GOT3 (cell line): ENCODE data around the gene FOXP1.

Source experiments
- DNase-seq: peaks from one replicate; lab custom pipeline; 2025; ENCODE audit warnings: mixed read lengths; lab: John Stamatoyannopoulos, UW

FOXP1 gene

DNA sequence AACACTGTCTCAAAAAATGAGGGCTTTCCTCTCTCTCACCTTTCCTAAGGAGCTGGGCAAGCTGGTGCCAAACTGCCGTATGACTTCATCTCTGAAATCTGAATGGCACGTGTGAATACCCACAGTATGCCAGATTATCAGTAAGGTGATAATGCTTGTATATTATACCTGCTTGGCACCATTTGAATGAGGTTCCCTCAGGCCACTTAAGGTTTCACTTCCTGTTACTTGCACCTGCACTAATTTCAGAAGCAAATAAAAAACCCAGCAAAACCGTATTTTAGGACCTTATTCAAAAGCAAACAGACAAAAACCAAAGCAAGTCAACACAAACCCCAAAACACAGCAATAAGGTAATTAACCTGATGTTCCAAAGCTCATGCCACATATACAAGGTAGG is 19.7 kb downstream of the FOXP1 start:
- DNase-seq: no peak

DNA sequence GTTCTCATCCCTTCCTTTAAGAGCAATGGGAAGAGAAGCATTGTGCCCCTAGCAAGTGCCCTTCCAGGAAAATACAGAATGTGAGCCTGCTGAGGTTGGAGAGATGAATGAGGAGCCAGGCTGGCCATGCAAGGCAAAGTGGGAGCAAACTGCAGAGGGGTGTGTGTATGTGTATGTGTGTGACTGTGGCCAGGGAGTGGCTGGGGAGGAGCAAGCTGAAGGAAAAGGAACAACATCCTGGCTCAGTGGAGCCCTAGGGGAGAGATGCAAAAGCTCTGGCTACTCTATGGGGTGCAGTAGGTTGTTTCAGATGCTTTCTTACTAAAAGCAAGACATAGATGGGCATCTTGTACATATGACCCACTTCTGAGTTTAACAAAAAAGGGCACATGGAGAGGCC is 20.6 kb downstream of the FOXP1 start:
- DNase-seq: no peak

DNA sequence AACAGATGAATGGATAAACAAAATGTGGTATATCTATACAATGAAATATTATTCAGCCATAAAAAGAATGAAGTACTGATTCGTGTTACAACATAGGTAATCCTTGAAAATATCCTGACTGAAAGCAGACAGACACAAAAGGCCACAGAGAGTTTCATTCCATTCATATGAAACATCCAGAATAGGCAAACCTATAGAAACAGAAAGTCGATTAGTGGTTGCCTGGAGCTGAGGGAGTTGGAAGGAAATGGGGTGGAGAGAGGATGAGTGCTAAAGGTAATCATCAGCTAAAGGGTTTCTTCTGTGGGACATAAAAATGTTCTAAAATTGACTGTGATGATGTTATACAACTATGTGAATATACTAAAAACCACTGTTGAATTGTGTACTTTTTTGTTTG is 22.9 kb downstream of the FOXP1 start:
- no peak for DNase-seq

DNA sequence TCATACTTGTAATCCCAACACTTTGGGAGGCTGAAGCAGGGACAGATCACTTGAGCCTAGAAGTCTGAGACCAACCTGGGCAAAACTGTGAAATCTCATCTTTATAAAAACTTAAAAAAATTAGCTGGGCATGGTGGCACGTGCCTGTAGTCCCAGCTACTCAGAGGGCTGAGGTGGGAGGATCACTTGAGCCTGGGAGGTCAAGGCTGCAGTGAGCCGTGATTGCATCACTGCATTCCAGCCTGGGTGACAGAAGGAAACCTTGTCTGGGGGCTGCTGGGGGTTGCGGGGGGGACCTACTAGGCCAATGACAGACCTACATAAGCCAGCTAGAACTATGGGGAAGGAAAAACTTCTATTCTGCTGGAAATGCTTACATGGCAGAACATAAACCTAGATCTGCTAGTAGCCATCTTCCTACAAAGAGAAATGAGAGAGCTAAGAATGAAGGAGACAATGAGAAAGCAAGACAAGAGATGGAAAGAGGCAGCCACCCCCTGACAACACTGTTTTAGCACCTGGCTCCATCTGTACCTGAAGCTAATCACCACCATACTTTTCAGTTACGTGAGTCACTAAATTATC is 23.9 kb downstream of the FOXP1 start:
- no peak for DNase-seq

DNA sequence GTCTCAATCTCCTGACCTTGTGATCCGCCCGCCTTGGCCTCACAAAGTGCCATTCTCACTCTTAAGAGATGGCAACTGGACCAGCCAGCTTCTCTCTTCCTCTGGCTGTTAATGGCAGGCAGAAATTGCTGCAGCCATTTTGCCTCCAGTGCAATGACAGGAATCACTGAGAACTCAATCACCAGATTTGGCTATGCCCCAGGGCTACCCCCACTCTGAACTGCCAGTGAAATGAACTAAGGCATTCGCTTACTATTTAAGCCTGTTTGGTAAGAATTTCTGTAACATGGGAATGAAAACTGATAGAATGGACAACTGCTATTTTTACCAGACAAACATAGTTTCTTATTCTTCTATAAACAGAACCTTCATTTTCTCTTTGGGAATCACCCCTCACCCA is 24.5 kb downstream of the FOXP1 start:
- DNase-seq: no peak

DNA sequence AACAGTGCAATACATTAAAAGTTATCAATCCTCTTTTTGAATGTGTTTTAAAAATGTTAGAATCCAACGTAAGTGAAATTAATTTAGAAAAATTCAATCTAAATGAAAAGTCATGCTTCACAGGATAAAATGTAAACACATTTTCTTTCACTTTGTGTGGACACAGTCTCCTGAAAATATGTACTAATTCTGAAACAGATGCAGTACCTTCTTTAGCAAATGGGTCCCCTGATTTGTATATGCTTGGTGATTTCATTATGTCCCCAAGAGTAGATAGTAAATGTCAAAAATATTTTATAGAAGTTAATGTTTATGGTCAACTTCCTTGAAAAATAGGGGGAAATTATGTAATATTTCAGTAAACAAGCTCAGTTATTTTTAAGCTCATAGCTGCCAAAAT is 28.9 kb downstream of the FOXP1 start:
- DNase-seq: no peak

DNA sequence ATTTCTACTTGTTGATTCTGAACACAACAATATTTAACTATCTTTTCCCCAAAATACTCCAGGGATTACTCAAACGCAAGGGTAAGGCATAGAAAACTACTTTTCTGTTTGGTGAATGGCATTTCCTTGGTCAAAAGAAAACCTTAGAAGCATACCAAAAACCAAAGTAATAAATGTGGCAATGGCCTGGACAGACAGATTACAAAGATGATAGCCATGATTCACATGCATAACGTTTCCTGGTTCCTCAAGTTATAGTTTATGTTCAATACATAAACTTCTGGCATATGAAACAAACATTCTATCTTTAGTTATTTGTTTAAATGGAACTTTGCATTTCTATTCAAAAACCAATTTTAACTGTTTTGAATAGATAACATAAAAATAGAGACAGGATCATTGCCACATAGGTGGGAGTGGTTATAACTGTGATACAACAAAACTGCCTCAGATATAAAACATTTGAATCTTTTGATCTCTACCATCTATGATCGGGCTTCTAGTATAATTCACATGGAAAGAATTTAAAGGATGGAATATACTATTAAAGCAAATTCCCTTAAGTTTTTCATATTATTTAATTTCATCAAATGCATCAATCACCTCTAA is 32.1 kb downstream of the FOXP1 start:
- no peak for DNase-seq

DNA sequence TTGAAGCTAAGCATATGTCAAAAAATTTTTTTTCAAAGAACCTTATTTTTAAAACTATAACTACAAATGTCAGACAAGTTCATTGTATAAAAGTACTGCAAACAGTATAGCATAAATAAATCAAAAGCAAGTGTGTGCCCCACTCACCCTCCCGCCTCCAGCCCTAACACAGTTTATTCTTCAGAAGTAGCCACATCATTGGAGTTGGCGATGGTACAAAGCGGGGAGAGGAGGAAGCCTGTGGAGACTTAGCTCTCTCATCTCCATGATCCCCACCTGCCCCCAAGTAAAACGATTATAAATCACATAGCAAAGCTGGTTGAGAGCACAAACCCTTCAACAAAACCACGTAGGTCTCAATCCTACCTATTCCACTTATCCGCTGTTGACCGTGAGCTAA is 33.6 kb downstream of the FOXP1 start:
- DNase-seq: no peak

DNA sequence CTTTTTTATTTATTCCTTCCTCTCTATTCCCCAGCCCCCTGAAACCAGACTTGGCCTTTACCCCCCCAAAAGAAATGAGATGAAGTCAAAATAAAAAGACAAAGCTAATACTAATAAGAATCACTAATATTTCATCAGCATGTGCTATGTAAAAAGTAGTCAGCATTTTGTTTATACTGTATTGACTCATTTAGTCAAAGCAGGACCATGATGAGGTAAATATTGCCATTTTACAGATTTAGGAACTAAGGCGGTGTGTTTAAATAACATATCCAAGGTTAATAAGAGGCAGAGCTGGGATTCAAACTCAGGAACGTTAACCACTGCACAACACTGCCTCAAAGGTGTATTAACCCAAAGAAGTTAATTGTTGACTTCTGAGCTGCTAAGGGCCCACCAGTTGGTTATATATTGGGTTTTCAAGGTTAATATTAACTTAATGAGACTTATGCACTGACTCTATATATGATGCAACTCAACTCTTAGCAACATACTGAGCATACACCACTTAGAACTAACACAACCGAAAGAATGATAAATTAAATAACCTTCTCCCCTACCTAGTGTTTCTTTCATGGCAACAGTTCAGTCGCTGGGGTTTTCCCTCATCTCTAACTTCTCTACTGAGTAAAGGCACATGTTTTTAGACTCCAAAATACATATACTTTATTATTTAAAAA is 34.7 kb downstream of the FOXP1 start:
- no peak for DNase-seq

DNA sequence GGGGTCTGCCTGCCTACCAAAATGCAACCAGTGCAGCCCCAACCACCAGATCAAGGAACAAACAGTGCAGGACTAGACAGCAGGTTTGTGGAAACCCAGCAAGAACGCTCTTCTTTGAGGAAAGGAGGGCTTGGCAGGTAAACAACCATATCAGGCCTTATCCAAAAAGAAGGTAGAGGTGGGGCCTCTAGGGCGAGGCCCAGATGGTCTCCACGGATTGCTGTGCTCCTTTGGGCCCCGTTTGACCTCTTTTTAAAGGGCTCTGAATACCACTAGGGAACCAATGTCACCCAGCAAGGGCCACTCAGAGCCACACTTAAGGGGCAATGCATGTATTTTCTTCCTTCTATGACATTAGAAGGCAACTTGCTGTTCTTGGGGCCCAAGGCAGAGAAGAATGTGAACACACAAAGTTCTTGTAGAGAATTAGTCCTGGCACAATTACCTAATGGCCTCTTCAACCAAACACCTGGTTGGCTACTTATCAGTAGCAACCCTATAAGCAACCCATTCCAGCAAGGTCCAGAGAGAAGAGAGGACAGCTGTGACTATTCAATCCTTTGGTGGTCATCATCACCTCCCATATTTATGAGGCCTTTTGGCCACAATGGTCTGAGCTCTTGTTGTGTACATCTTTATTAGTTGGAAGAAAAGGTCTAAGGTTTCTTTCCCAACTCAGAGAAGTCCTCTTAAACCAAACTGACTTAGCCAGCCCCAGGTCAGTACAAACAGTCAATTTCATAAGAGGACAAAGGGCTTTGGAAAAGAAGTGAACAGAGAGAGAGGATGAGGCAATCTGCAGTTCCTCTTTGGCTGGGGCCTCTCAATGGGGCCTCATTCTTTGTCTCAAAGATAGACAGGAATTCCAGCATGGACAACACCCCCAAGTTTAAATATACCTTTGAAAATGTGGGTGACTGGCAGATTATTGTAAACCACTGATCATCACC is 36.0 kb downstream of the FOXP1 start:
- DNase-seq: no peak

DNA sequence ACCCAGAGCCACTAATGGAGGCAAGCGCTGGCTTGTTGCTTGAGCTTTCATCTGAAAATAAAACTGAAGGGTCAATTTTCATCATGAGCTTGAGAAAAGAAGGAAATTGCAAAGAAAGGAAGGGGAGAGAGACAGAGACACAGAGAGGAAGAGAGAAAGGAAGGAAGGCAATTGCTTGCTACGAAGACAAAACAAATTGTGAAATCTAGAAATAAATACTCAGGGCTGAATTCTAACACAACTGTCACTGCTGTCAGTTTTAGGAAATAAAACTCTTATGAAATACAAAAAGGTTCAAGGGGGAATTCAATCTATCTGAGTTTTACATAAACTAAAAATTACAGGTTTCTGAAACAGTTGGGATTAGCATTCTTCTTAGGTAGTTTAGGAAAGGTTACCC is 36.7 kb downstream of the FOXP1 start:
- no peak for DNase-seq

DNA sequence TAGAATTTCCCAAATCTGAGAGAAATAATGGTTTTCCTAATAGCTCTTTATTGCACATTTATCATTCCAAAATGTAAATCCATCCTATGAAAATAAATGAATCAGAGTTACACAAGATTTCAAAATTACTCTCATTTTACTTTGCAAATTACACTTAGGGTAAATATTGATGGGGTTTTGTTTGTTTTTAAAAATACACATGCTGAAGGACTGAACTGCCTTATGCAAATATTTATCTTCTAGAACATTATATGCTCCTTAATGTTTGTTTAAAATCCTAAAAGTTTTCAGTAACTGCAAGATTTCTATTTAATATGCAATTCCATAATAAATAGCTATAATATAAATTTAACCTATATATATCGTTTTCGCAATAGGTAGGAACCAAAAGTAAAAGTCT is 38.2 kb downstream of the FOXP1 start:
- DNase-seq: no peak

DNA sequence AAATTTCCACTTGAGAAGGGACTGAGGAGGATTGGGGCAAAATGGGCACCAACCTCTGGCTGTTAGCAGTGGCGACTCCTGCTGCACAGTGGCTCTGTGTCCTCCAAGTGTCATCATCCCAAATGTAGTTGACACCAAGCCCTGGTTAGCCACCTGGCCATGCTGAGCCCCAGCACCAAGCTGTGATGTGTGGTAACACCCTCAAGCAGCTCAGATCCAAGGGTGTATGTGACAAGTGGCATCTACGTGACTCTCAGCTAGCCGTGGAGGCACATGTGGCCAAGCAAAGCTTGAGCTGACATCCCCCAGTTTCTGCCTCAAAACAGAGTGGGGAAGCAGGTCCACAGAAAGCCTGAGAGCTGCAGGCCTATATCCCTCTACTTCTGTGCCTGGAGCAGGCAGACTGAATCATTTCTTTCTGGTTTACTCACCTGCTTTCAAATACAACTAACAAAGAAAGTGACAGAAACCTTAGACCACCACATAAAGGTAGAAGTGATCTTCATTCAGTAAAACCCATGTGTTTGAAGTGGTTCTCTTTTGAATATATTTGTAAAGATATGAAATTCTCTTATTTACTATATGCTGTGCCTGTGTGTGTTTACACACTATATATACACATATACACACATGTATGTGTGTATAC is 40.0 kb downstream of the FOXP1 start:
- no peak for DNase-seq

DNA sequence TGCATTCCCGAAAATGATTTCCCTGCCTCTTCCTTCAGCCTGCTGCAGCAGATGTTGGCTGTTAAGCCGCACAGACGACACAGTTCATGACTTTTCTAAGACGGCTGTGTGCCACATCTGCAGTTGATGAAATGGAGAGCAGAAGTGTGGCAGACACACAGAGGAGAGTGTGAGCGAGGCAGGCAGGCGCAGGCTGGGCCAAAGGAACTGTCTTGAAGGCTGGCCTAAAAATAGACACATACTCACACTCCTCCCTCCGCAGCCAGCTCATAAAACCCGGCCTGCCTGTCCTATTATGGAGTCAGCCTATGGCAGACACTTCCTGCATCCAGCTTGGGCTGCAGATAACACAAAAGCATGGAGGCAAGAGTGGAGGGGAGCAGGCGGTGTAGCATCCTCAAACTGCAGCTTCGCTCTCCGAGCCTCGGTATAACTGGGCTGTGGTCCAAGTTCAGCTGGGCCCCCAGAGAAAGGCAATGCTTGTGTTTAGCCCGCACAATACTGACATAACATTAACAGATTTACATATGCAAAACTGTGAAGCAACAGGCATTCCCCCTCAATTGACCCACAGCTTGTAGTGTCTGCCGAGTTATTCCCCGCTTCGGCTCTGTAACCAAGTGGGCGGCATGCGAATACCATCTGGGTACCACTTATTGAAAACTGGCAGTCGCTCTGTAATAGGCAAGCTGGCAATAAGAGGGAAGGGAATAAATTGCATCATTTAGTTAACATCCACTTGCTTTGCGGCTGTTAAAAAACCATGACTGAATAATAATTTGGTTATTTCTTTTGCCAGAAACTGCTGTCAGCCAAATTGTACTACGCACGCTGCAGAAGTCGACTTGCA is 40.8 kb downstream of the FOXP1 start:
- peak; percentile 38 for DNase-seq

DNA sequence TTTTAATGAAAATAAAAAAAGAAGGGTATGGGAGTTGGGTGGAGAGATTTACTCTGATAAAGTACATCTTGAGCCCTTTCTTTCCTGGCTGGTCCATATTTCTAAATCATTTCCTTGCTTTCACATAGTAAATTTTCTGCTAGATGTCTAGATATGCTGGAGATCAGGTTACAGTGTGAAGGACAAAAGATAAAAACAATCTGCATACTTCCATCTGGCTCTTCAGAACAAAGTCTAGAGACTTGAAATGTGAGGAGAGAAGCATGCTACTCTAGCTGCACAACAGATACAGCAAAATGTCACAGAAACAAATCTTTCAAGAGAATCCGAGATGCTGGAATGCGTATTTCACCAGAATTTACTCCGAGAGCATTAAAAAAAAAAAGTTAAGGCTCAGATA is 42.2 kb downstream of the FOXP1 start:
- DNase-seq: no peak

DNA sequence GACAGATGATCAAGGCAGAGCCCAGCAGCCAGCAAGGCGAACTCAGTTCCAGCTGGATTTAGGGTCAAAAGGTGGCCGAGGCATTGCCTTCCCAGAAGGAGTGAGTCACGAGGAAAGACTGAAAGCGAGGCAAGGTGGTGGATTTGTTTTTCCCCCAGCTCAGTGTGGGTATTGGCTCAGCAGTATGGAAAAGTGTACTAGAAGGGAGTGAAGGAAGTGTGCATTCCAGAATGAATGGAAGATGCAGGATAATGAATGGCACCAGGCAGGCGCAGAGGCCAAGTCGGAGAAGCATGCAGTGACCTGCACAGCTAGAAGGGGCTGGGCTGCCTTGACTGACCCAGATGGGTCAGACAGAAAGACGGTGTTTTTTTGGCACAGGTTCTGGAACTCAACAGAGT is 46.3 kb downstream of the FOXP1 start:
- DNase-seq: peak; percentile 23

DNA sequence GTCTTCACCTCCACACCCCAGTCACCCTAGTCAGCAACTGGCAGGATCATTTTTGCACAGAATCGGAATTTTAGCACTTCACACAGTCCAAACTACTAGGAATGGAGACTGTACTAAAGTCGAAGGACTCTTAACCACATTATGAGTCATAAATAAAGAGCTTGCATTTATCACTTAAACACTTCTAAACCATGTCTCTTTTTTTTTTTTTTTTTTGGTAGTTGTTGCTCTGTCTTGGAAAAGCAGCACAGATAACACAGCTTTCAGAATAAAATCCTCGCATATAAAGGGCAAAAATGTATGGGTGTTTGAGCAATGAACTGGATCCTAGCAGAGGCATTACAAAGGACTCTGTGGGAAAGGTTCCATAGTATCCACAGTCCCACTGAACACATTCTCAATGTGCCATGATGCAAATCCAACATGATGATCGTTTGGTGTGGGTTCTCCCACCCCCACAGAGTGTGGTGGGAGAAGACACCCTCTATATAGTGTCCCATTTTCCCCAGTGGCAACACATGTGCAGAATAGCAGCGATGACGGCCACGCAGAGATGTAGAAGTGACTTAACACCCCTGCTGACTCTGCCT is 47.1 kb downstream of the FOXP1 start:
- DNase-seq: no peak

DNA sequence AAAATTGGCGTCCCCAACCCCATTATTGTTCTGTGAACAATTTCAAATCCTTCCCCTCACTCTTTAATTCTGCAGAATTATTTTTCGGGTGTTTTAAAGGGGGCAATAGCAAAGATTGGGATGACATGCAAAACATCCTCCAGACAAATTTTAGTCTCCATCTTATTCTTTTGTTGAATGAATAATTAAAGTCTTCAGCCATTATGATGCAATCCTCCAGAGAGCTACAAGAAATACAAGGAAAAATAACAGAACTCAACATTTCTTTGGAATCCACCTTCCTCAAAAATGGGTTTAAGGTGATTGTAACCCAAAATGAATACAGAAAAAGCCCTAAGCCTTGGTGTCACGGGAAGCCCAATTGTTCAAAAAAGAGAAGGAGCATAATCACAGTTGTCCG is 49.9 kb downstream of the FOXP1 start:
- DNase-seq: no peak

DNA sequence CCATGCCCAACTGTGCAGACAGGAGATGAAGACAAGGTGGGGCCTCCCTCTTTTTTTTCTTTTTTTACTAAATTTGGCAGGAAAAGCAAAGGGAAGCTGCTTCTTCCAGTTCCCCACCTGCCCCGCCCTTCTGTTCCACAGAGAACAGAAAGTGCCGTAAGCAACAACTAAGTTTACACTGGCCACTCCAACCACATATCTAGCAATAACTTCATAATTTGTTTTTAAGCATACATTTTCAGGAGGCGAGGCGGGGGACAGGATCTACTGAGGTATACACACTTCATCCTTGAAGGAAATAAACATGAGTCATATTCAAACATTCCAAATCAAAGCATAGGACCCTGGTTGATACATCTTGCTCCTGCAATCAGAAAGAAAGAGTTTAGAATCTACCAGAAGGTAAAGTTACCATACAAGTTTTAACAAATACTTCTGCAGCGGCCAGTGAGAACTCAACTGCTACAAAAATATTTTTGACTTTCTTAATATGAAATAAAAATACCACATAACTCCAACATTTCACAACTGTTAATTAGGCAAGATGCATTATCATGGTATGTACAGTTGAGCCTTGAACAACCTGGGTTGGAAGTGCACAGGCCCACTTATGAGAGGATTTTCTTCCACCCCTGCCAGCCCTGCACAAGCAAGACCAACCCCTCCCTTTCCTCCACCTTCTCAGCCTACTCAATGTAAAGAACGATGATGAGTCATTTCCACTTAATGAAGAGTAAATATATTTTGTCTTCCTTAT is 50.7 kb downstream of the FOXP1 start:
- DNase-seq: no peak

DNA sequence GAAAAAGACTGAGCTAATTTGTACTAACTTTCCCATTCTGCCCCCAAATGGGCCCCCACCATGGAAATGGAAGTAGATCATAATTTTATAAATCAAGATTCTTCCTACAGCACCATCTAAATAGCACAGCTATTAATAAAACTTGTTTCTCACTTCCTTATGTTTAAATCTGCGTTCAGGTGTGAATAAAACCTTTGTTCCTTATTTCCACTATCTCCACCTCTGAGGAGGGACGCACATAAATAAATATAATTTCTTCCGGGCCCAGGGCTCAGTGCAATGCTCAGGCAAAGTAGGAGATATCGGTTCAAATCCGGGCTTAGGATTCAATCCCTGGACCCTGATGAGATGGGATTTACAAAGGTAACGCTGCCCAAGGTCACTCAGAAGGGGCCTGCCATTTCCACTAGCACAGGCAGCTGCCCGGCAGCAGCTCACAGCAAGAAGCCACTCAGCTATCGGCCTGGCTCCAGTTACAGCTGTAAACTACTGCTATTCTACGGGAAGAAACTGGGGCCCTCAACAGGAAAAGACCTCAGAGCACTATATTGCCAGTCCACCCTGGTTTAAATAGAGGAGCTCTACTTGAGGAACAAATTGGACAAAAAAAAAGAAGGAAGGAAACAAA is 52.5 kb downstream of the FOXP1 start:
- no peak for DNase-seq
